Measurements from ENCODE around the gene ERCC6L2.

ERCC6L2 gene

GRCh38 chr9:95875305-95876137 is at the start of gene ERCC6L2:
TSS of gene ERCC6L2 (plus strand) at chr9:95875691. CDS start at chr9:95876039, 348 bp downstream.
- DNase-seq (ENCODE audit: low read depth), result peak; percentile 88

DNA sequence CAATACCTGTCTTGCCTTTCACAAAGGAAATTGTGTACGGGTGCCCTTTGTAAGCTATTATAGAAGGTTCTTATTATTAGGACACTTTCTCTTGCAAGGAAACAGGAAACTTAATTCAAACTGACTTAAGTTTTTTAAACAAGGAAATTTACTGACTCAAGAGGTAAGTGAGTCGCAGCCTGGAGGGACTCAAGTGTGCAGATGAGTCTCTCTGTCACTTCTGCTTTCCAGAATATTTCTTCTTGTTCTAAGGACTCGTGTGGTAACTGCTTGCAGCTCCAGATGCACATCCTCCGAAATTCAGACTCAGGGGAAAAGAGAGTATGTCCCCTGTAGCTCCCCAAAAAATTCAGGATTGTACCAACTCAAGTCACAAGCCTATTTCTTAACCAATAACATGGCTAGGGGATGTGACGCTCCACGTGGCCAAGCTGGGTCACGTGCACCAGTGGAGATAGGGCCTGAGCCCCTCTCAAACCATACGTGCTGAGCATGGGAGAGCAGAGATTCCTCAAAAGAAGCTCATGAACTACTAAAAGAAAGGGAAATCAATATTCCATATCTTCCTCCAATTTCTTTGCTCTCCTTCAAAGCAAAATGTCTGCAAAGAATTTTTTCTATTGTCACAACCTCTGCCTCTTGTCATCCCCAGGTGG is 49.2 kb upstream of the ERCC6L2 start:
- no peak for DNase-seq (ENCODE audit: low read depth)

DNA sequence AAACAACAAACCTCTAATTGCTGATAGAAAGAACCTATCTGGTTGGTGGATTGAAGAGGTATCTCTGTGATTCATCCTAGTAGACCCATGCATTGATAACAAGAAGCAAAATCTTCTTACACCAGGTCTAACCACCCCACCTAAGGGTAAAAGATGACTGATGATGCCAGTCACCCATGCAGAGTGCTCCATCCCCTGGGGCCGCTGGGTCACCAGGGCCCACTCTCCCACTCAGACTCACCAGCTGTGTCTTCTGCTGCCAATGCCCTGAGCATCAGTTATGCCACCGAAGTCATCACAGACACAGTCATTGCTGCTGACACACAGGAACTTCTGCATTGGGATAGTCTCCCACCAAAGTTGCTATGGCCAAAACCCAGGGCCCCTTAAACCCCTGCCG is 44.7 kb upstream of the ERCC6L2 start:
- DNase-seq (ENCODE audit: low read depth), result no peak

DNA sequence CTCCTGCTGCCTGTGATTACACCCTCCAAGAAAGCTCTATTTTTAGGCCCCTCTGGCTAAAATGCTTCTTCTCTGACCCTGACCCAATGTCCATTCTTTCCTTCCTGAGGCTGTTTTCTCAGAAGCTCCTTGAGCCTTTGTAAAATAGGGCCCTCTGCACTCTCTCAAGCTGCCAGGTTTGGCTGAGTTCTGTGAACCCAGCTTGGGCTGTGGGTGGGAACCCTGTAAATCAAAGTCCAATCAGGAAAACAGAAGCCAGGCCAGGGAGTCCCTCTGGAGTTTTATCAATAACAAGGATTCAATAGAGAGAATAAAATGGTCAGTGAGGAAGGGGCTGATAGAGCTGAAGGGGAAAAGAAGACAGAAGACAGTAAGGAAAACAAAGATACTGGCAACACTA is 43.7 kb upstream of the ERCC6L2 start:
- no peak for DNase-seq (ENCODE audit: low read depth)

DNA sequence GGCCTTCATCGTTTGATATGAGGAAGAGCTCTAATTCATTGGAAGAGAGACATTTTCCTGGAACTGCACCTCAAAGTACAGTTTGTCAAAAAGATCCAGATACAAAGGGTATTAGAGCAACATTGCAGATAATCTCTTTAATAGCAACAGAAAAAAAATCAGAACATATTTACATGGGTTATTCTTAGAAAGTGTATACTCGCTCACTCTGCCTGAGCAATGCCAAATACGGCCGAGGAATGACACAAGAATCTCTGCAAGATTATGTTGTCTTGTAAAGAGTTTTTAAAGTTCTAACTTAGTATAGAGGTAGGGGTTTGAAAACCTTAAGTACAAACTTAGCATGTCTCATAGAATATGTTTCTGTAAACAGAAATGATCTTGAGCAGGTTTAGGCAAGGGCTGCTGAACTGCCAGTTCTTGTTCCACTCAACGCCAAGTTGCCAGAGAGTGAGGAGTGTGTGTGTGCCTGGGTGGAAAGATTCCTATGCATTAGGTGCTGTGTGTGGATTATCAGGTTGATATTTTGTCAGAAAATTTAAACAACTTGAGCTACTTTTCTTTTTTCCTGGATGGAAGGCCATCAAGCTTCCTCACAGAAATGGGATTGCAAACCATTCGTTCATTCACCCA is 41.8 kb upstream of the ERCC6L2 start:
- DNase-seq (ENCODE audit: low read depth), result no peak

DNA sequence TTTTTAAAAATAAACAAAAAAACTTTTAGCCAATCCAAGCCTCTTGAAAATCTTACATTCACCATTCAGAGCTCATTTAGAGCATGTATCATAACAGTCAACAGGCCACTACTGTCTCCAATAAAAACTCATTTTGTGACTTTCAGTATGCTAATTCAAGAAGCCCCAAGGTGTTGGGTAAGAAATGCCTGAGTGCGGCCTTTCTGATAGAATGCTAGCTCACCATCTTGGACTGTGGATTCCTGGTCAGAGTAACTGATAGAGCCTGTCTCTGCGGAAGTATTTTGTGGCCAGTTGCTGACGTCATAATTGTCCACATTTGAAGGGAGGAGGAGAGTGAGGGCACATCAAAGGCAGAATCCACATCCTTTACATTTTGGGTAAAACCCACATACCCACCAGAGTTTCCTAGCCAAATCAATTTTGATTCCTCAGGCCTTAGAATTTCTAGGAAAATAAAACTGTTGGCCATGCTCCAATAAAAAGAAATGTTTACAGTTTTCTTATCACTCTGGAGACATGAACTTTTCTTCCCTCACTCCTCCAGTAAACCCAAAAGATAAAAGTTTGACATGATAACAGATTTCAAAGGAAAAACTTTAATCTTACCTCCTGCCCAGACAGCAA is 41.1 kb upstream of the ERCC6L2 start:
- DNase-seq (ENCODE audit: low read depth), result no peak

DNA sequence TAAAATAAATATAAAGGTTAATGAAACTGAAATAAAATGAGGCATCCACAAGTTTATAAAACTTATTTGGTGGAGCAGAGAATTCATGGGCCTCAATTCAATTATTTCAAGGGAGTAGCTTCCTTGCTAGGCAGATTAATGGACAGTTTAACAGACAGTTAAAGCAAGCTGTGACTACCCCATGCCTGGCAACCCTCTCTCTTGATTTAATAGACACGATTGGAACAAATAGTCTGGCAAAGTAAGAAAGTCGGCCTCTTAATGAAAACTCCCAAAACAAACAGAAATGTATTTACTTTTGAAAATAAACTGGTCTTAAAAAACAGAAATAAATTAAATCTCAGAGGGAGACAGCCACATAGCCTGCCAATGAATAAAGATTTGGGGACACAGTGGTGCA is 40.1 kb upstream of the ERCC6L2 start:
- no peak for DNase-seq (ENCODE audit: low read depth)

- no peak for DNase-seq (ENCODE audit: low read depth)
Measured at GRCh38 chr9:95836072-95836471, 39.4 kb upstream of the ERCC6L2 start.

DNA sequence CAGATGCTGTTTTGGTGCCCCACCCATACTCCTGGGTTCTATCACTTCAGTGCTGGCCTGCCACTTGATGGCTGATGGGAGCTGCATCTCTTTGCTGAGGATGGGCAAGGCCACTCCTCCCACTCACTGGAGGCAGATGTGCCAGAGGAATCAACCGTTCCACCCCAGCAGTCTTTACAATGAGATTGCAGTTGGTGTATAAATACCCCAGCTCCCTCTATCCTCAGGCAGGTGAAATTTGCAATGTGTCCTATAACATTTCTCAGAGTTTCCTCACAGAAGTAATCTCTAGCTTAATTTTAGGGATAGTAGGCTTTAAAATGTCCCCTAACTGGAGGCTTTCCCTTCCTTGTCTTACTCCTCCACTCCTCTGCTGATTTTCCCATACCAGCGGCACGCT is 36.5 kb upstream of the ERCC6L2 start:
- DNase-seq (ENCODE audit: low read depth), result no peak

- DNase-seq (ENCODE audit: low read depth), result no peak
Measured at GRCh38 chr9:95840074-95840473, 35.4 kb upstream of the ERCC6L2 start.

GRCh38 chr9:95841377-95841776 is 34.1 kb upstream of the ERCC6L2 start:
- DNase-seq (ENCODE audit: low read depth), result no peak

DNA sequence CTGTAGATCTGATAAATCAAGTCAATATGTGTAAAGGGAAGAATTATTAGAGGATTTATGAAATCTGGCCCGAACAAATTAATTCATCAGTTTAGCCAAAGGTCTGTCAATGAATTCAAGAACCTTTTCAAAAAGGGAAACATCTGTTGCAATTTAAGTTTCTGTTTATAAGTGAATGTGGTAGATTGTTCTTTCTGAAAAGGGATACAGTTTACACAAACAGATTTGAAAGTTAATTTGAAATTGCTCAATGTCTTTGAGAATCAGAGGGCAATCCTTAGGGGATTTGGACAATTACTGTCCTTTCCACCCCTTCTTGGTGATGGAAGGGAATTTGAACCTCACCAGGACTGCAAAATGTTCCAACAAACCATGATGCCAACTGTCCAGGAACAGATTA is 29.7 kb upstream of the ERCC6L2 start:
- no peak for DNase-seq (ENCODE audit: low read depth)

GRCh38 chr9:95848764-95849163 is 26.7 kb upstream of the ERCC6L2 start:
- DNase-seq (ENCODE audit: low read depth), result no peak

- no peak for DNase-seq (ENCODE audit: low read depth)
Measured at GRCh38 chr9:95852059-95853032, 23.1 kb upstream of the ERCC6L2 start.

DNA sequence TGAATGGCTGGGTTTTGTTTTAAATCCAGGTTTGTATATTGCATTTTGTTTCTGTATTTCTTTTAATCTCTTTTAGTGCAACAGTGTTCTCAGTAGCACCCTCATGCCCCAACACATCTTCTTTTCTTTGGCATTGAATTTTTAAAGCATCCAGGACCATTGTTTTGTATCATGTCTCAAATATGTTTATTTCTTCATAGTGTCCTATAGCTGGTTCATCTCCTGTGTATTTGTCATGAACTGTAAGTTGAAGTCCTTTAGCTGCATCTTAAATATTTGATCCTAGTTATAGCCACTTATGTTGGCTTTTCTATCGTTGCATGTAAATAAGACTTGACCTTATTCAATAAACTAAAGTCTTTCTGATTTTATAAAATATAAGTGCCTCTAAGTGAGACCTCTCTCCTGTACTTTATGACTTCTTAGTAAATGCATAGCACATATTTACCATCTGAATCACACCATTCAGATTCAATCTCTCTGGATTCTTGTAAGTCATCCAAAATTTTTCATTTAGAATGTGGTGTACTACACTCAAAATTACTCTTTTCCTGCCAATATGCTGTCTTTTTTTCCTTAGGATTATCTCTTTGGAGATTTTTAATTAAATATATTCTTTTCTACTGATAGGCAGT is 21.0 kb upstream of the ERCC6L2 start:
- DNase-seq (ENCODE audit: low read depth), result no peak

DNA sequence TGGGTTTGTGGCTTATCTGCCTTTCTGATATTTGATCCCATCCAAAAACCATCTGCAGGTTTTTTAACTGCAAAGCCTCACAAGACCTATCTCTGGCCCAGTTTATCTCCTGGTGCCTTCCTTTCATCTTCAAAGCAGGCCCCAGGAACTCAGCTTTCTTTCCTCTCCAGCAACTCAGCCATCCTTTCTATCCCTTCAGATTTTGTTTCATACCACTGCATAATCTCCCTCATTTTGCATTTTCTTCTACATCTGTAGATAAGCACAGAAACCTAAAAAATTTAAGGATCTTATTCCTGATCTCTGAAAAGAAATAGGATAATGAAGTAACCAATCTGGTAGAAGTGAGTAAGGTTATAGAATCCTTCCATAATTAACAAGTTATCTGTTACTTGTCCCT is 19.5 kb upstream of the ERCC6L2 start:
- no peak for DNase-seq (ENCODE audit: low read depth)

DNA sequence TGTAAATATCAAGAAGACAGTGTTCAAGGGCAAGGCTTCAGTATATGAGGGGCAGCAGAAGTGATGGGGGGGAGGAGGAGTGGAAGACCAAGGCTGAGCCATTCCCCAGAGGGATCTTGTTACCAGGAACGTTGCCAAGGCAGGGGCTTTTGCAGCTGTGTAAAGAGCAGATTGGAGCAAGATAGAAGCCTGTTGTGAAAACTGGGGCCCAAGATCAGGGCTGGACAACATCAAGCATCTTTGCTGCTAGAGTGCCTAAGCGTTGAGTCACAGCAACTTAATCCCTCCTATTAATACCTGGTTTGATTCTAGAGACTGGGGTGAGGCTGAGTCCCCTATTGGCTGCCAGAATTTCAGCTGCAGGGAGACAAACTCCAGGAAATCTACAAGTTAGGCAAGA is 18.4 kb upstream of the ERCC6L2 start:
- DNase-seq (ENCODE audit: low read depth), result no peak

GRCh38 chr9:95857896-95858295 is 17.6 kb upstream of the ERCC6L2 start:
- DNase-seq (ENCODE audit: low read depth), result no peak

DNA sequence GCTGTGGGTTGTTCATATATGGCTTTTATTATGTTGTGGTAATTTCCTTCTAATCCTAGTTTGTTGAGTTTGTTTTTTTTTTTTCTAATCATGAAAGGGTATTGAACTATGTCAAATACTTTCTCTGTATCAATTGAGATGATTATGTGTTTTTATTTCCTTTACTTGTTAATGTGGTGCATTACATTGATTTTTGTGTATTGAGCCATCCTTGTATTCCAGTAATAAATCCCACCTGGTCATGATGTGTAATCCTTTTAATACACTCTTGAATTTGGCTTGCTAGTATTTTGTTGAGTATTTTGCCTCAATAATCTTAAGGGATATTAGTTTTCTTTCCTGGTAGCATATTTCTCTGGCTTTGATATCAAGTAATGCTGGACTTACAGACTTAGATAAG is 13.1 kb upstream of the ERCC6L2 start:
- DNase-seq (ENCODE audit: low read depth), result no peak

DNA sequence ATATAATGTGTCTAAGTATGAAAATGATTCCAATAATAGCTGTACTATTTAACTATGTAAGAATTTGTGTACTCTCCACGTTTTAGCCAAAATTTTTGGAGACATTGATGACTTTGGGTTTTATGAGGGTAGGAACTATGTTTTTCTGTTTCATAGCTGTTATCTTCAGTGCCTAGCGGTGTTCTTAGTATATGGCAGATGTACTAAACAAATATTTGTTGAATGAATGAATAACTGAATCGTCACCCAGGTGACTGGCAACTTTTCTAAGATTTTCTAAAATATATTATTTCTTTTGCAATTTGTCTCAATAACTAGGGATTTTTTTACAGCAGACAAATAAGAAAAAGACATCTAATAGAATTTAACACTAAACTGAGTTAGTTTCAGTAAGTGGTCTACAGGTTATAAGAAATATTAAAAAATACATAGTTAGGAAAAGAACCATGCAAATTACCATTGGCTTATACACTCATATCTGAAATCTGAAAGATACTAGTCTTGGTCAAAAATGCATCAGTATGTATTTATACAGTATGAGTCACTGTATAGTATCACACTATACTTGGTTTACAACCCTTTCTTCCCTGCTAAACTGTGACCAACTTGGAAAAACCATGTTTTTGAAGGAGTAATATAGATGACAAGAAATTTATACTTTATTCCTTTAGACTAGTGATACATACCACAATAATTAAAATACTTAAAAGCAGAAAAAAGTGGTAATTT is 10.5 kb upstream of the ERCC6L2 start:
- DNase-seq (ENCODE audit: low read depth), result no peak
